ENCODE results near the gene RAX.

The RAX gene

GRCh38 chr18:59218018-59218417, 55.2 kb downstream of the RAX start:
- Mint-ChIP-seq H3K9me3 (no peaks in the 10 kb centered on the region), H3K4me1 (peaks cover 19% of the 10 kb centered on the region), H3K27ac (no peak overlapping the region), H3K27me3 (ENCODE audit: low read depth, poor library complexity) (peaks cover 97% of the 10 kb centered on the region), H3K36me3 (ENCODE audit: low read depth) (no peaks in the 10 kb centered on the region), H3K4me3 (no peak overlapping the region)
- DNase-seq, result no peak
- no peak for TF ChIP-seq CTCF (IDR thresholded peaks at IDR 0.05)
